KMS-11 (cell line): Measurements from ENCODE around the gene SLC30A10.

Source experiments
- H2AFZ ChIP-seq: fragments of 200-600 bp; sonication (generic); 2 replicates; pipeline ENCODE4 v1.6.1; 2016; ENCODE audit warnings: antibody characterized with exemption, mixed run types, low read depth
- H3K27ac ChIP-seq: fragments of 200-600 bp; sonication (generic); 2 replicates; pipeline ENCODE4 v1.6.1; 2016; ENCODE audit warnings: mild to moderate bottlenecking, mixed run types
- H3K27me3 ChIP-seq: fragments of 200-600 bp; sonication (generic); 2 replicates; pipeline ENCODE4 v1.6.1; 2017; ENCODE audit warnings: mild to moderate bottlenecking, low read depth, mixed run types, moderate library complexity; ENCODE audit not compliant: insufficient read depth
- H3K36me3 ChIP-seq: fragments of 200-600 bp; sonication (generic); 2 replicates; pipeline ENCODE4 v1.6.1; 2017; ENCODE audit warnings: mild to moderate bottlenecking, mixed run types; ENCODE audit not compliant: insufficient read depth
- H3K4me1 ChIP-seq: fragments of 200-600 bp; sonication (generic); 2 replicates; pipeline ENCODE4 v1.6.1; 2016; ENCODE audit warnings: mild to moderate bottlenecking, low read depth, mixed run types; ENCODE audit not compliant: poor library complexity, severe bottlenecking
- H3K4me2 ChIP-seq: fragments of 200-600 bp; sonication (generic); 2 replicates; pipeline ENCODE4 v1.7.0; 2016; ENCODE audit warnings: mild to moderate bottlenecking, mixed run types
- H3K4me3 ChIP-seq: fragments of 200-600 bp; sonication (generic); IDR thresholded peaks from 2 replicates; pipeline ENCODE4 v1.6.1; 2017; ENCODE audit warnings: low read depth, low read length, mixed read lengths; ENCODE audit not compliant: insufficient read depth
- H3K79me2 ChIP-seq: fragments of 200-600 bp; sonication (generic); 2 replicates; pipeline ENCODE4 v1.6.1; 2016; ENCODE audit warnings: low read depth, mixed run types; ENCODE audit not compliant: insufficient read depth
- H3K9ac ChIP-seq: fragments of 200-600 bp; sonication (generic); 2 replicates; pipeline ENCODE4 v1.6.1; 2016; ENCODE audit warnings: mild to moderate bottlenecking, mixed run types
- H4K20me1 ChIP-seq: fragments of 200-600 bp; sonication (generic); 2 replicates; pipeline ENCODE4 v1.6.1; 2016; ENCODE audit warnings: mild to moderate bottlenecking, mixed run types; ENCODE audit not compliant: insufficient read depth
- TF ChIP-seq, protein P1 (sequence below): fragments of 200-600 bp; sonication (generic); conservative IDR thresholded peaks from 2 replicates; pipeline ENCODE4 v1.6.1; 2017; ENCODE audit warnings: low read depth, mild to moderate bottlenecking, antibody characterized with exemption, low read length, moderate library complexity, mixed read lengths

Gene SLC30A10

DNA sequence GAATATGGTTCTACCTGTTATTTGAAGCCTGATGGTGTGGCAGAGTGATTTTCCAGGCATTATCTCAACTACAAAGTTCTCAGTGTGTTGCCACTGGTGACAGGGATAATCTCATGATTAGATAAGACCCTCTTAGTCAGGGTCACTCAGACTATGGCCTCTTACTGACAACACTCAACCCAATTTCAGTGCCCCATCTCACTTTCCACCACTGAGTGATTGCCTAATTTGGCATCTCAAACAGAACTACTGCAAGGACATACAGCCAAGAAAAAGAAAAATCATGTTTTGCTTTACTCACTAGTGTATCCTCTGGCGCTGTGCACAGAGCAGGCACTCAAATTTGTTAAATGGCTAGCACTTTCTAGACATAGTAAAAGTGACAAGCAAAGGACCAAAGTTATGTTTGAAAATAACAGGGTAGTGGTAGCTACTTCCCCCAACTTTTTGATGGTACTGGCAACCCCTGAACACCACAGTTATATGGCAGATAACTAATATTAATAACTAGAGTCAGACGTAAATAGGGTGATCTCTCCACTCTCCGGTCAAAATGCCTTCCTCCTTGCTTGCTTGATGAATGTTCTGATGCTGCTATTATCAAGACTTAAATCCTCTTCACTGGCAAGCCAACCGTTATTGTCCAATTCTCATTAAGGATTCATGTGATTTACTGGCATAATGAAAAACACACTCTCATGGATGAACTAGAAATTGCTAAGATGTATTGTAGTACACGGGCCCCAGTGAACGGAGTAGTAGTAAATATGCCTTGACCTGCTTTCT is 37.1 kb upstream of the SLC30A10 start:
- Histone ChIP-seq H3K4me2 (no peak overlapping the region), H3K36me3 (no peaks in the 10 kb centered on the region; the same call in 1 of the 2 replicates), H3K4me1 (no peaks in the 10 kb centered on the region), H3K27ac (no peak overlapping the region), H3K9ac (no peak overlapping the region), H2AFZ (no peak overlapping the region), H3K4me3 (no peak overlapping the region), H4K20me1 (no peaks in the 10 kb centered on the region), H3K27me3 (no peaks in the 10 kb centered on the region), H3K79me2 (no peaks in the 10 kb centered on the region)
- TF ChIP-seq, protein P1, sequence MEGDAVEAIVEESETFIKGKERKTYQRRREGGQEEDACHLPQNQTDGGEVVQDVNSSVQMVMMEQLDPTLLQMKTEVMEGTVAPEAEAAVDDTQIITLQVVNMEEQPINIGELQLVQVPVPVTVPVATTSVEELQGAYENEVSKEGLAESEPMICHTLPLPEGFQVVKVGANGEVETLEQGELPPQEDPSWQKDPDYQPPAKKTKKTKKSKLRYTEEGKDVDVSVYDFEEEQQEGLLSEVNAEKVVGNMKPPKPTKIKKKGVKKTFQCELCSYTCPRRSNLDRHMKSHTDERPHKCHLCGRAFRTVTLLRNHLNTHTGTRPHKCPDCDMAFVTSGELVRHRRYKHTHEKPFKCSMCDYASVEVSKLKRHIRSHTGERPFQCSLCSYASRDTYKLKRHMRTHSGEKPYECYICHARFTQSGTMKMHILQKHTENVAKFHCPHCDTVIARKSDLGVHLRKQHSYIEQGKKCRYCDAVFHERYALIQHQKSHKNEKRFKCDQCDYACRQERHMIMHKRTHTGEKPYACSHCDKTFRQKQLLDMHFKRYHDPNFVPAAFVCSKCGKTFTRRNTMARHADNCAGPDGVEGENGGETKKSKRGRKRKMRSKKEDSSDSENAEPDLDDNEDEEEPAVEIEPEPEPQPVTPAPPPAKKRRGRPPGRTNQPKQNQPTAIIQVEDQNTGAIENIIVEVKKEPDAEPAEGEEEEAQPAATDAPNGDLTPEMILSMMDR = no peak

DNA sequence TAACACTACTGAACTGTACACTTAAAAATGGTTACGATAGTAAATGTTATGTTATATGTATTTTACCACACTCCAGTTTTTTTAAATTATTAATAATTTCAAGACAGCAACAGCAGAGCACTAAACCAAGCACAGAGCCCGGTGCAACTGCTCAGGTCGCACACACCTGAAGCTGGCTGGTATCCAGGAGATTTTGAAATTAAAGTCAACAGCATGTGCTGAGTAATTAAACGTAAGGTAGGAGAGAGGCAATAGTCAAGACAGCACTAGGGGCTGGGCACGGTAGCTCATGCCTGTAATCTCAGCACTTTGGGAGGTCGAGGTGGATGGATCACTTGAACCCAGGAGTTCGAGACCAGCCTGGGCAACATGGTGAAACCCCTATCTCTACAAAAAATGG is 35.1 kb upstream of the SLC30A10 start:
- Histone ChIP-seq H3K4me1 (no peaks in the 10 kb centered on the region), H2AFZ (no peak overlapping the region), H3K79me2 (no peaks in the 10 kb centered on the region), H3K4me2 (no peak overlapping the region), H4K20me1 (no peaks in the 10 kb centered on the region), H3K36me3 (no peaks in the 10 kb centered on the region), H3K4me3 (no peak overlapping the region), H3K27me3 (no peaks in the 10 kb centered on the region), H3K9ac (no peak overlapping the region), H3K27ac (no peak overlapping the region)
- TF ChIP-seq, protein P1 = no peak

DNA sequence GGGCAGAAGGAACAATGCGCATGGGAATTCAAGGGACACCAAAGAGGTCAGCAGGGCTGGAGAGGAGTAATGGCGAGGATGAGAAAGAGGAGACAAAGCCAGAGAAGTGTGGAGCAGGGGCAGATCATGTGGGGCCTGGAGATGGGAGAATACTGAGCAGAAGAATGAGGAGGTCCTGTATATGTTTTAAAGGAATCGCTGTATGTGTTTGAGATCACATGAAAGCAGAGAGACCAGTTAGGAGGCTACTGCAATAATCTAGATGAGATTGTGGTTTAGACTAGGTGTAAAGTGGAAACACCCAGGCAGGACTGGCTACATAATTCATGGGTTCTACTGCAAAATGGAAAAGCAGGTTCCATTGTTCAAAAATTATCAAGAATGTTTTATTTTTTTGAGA is 33.3 kb upstream of the SLC30A10 start:
- Histone ChIP-seq H3K27ac (no peak overlapping the region), H3K9ac (no peak overlapping the region), H4K20me1 (no peaks in the 10 kb centered on the region), H3K27me3 (no peaks in the 10 kb centered on the region), H3K4me2 (no peak overlapping the region), H2AFZ (no peak overlapping the region), H3K4me3 (no peak overlapping the region), H3K79me2 (no peaks in the 10 kb centered on the region), H3K4me1 (no peaks in the 10 kb centered on the region), H3K36me3 (no peaks in the 10 kb centered on the region)
- TF ChIP-seq, protein P1 = no peak

DNA sequence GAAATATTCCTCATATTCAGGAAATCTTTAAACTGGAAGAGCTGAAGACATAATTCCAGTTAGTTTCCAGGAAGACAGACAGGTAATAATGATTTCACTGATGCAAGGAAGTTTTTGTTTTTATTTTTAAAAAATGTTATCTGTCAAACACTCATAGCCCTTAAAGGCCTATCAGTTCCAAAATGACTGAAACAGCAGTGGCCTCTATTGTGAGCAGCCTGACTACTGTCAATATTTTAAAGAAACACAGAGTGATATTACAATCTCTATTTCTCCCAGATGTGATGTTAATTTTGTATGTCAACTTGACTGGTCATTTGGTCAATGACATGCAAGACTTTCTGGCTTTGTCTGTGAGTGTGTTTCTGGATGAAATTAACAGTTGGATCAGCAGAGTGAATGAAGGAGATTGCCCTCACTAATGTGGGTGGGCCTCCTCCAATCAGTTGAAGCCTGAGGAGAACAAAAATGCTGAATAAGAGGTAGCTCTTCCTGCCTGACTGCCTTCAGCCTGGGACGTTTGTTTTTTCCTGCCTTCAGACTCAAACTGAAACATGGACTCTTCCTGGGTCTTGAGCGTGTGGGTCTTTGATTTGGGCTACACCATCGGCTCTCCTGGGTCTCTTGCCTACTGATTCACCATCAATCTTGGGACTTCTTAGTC is 31.3 kb upstream of the SLC30A10 start:
- Histone ChIP-seq H4K20me1 (no peaks in the 10 kb centered on the region), H3K4me2 (no peak overlapping the region), H3K36me3 (no peaks in the 10 kb centered on the region), H3K4me1 (no peaks in the 10 kb centered on the region), H3K9ac (no peak overlapping the region), H3K4me3 (no peak overlapping the region), H3K27me3 (no peaks in the 10 kb centered on the region), H2AFZ (peak overlapping the region; percentile 20; the same call in 1 of the 2 replicates), H3K79me2 (no peaks in the 10 kb centered on the region), H3K27ac (no peak overlapping the region)
- TF ChIP-seq, protein P1 = no peak
